Activated B cell treated with CpG ODN at 0.5 μM for 24 hours (primary cell): ENCODE data around the gene DAPK2. TPM values are rescaled to one million over a fixed set of nuclear protein-coding genes. Genes with fewer than 3 reads are reported as not detected.

Experiments
- ATAC-seq: fragments of 200-7000 bp; cut with Tn5 transposase; one replicate; pipeline ENCODE4 v1.10.0; 2021; ENCODE audit warnings: low read depth, mild to moderate bottlenecking, moderate library complexity
- CTCF ChIA-PET: fragments of 350-600 bp; sonication (Branson Sonifier 250); formaldehyde crosslinking; loops from one replicate; lab custom pipeline; 2021; ENCODE audit warnings: antibody characterized with exemption; lab: Charles Lee
- POLR2A ChIA-PET: fragments of 350-600 bp; sonication (Branson Sonifier 250); formaldehyde crosslinking; loops from one replicate; lab custom pipeline; 2021; ENCODE audit warnings: antibody characterized with exemption; lab: Charles Lee
- DNase-seq: peaks from one replicate; pipeline ENCODE4 v3.0.0; 2022
- H3K27ac Mint-ChIP-seq: one replicate; pipeline ENCODE4 v1.8.0; 2020; ENCODE audit warnings: mixed read lengths
- H3K27me3 Mint-ChIP-seq: one replicate; pipeline ENCODE4 v1.8.0; 2021; ENCODE audit warnings: mixed read lengths
- H3K36me3 Mint-ChIP-seq: one replicate; pipeline ENCODE4 v1.8.0; 2021; ENCODE audit warnings: low read depth, mixed read lengths
- H3K4me1 Mint-ChIP-seq: one replicate; pipeline ENCODE4 v1.8.0; 2021; ENCODE audit warnings: mixed read lengths
- H3K4me3 Mint-ChIP-seq: one replicate; pipeline ENCODE4 v1.8.0; 2020; ENCODE audit warnings: mild to moderate bottlenecking, mixed read lengths
- H3K9me3 Mint-ChIP-seq: one replicate; pipeline ENCODE4 v1.8.0; 2020; ENCODE audit warnings: mixed read lengths
- intact Hi-C: fragments of 100-400 bp; cut with micrococcal nuclease; formaldehyde crosslinking; loops from one replicate; pipeline ENCODE4 v1.15.1; 2024
- total RNA-seq: library from RNA; stranded (reverse); gene quantifications from 2 replicates; pipeline ENCODE4 v1.2.3, GENCODE V29; 2022
- TF ChIP-seq, protein P1 (sequence below): fragments of 200-600 bp; IDR thresholded peaks from one replicate; pipeline ENCODE4 v1.8.0; 2022; ENCODE audit warnings: antibody characterized with exemption, mild to moderate bottlenecking

DAPK2 gene
- total RNA-seq, 1 donor from 2014 or later: 4.3 TPM

DNA sequence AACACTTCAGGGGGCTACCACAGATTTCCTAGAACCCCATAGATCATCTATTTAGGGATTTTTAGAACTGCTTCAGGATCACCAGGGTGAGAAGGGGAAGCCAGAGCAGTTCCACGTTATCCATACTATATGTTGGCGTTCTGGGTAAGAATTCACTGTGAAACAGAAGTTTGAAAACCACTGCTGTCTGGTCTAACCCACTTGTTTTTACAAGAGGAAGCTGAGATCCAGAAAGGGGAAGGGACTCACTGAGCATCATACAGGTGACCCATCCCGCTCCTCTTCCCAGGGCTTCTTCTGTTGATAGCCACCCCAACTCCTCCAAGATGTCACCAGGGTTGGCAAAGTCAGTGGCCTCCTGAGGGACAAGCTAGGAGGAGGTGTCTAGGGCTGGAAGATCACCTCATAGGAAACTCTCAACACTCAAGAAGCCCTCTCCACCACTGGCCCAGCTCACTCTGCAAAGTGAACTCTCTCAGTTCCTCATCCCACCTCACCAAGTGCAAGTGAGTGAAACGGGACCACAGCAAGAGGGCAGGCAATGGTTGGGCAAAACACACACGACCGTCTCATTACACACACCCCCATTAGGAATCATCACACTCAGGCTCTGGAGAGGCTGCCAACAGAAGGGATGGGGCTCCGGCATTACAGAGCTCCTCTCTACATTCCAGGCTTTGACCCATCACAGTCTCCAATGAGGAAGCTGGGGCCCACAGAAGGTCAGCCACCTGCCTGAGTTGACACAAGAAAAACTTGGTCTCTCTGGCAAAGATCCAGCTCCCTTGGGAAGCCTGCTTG lies 1.8 kb downstream of the DAPK2 start:
- Mint-ChIP-seq H3K27ac (peak overlapping the region; percentile 72), H3K4me3 (peak overlapping the region; percentile 70), H3K27me3 (no peaks in the 10 kb centered on the region), H3K4me1 (peaks cover 57% of the 10 kb centered on the region), H3K36me3 (no peaks in the 10 kb centered on the region), H3K9me3 (no peaks in the 10 kb centered on the region)
- ATAC-seq (peak; percentile 85), DNase-seq (peak; percentile 56)
- TF ChIP-seq, protein P1, sequence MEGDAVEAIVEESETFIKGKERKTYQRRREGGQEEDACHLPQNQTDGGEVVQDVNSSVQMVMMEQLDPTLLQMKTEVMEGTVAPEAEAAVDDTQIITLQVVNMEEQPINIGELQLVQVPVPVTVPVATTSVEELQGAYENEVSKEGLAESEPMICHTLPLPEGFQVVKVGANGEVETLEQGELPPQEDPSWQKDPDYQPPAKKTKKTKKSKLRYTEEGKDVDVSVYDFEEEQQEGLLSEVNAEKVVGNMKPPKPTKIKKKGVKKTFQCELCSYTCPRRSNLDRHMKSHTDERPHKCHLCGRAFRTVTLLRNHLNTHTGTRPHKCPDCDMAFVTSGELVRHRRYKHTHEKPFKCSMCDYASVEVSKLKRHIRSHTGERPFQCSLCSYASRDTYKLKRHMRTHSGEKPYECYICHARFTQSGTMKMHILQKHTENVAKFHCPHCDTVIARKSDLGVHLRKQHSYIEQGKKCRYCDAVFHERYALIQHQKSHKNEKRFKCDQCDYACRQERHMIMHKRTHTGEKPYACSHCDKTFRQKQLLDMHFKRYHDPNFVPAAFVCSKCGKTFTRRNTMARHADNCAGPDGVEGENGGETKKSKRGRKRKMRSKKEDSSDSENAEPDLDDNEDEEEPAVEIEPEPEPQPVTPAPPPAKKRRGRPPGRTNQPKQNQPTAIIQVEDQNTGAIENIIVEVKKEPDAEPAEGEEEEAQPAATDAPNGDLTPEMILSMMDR: no peak
- intact Hi-C loops: loop anchor here (1.0 to 5.0 kb wide), 5 partner anchors 34 to 212 kb away; partner anchors contain the start of gene HERC1
- ChIA-PET POLR2A (interaction anchor here (0.5 to 2.4 kb wide), 14 partner anchors 10 to 615 kb away, joined by 3 to 16 read pairs (median 4); partner anchors contain the start of genes CIAO2A and SNX22), CTCF (interaction anchor here (1.3 to 3.8 kb wide), 5 partner anchors 23 to 292 kb away, joined by 4 to 50 read pairs (median 27); no protein-coding TSS in a partner anchor)

DNA sequence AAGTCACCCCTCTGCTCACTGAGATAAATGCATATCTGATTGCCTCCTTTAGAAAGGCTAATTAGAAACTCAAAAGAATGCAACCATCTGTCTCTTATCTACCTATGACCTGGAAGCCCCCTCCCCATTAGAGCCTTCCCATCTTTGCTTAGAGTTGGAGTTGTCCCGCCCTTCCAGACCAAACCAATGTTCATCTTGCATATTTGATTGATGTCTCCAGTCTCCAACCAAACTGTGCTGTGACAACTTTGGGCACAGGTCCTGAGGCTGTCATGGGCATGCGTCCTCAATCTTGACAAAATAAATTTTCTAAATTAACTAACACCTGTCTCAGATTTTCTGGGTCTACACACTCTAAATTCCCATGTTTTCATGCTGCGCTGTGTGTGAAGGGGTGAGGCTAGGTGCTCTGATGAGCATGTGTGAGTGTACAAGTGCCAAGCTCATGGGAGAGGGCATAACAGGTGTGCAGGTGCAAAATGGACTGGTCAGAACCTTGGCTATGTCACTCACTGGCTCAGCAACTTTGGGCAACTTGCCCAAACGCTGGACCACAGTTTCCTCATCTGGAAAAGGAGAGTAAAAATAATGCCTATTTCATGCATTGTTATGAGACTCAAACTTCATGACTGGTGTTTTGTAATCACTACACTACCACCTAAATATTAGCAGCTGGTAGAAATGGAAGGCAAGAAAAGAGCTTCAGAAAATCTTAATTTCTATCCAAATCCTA lies 7.2 kb downstream of the DAPK2 start:
- Mint-ChIP-seq H3K27ac (no peak overlapping the region), H3K4me3 (no peak overlapping the region), H3K4me1 (peaks cover 20% of the 10 kb centered on the region), H3K27me3 (no peaks in the 10 kb centered on the region), H3K9me3 (no peaks in the 10 kb centered on the region), H3K36me3 (no peaks in the 10 kb centered on the region)
- DNase-seq: no peak
- ATAC-seq: no peak
- TF ChIP-seq, protein P1: no peak
- intact Hi-C loops: no loop called here
- POLR2A ChIA-PET: no interaction called here
- CTCF ChIA-PET: interaction anchor here (1.2 kb wide), 1 partner anchor 287 kb away, joined by 3 read pairs; no protein-coding TSS in a partner anchor

- no peak for ATAC-seq
These were observed 8.3 kb downstream of the DAPK2 start for GRCh38 chr15:64037966-64038365.

DNA sequence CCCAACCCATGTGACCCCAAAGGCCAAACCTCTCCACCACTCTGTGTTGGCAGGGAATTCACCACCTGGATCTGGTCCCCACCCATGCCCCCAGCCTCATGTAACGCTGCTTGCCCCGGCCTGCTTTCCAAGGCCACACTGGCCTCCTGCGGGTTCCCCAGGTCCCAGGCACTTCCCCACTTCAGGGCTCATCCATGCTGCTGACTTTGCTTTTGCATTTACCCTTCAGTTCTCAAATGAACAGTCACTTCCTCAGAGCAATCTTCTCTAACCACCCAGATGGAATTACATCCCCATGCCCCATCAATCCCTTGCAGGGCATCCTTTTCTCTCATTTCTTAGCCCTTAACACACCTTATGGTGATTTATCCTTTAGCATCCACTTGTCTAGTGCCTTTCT lies 9.2 kb downstream of the DAPK2 start:
- no peaks in the 10 kb centered on the region for H3K9me3 Mint-ChIP-seq

More at GRCh38 chr15:64037966-64038365, 8.3 kb downstream of the DAPK2 start:
- Mint-ChIP-seq H3K4me1 (peaks cover 15% of the 10 kb centered on the region), H3K27me3 (no peaks in the 10 kb centered on the region), H3K27ac (no peak overlapping the region), H3K36me3 (no peaks in the 10 kb centered on the region), H3K9me3 (no peaks in the 10 kb centered on the region), H3K4me3 (no peak overlapping the region)
- DNase-seq: no peak
- intact Hi-C loops: no loop called here
- TF ChIP-seq, protein P1: no peak
- CTCF ChIA-PET: interaction anchor here (0.7 kb wide), 1 partner anchor 1479 kb away, joined by 3 read pairs; no protein-coding TSS in a partner anchor
- POLR2A ChIA-PET: no interaction called here

More for the DNA sequence above, 9.2 kb downstream of the DAPK2 start:
- TF ChIP-seq, protein P1: no peak
- Mint-ChIP-seq H3K27ac (no peak overlapping the region), H3K4me1 (peaks cover 18% of the 10 kb centered on the region), H3K36me3 (no peaks in the 10 kb centered on the region), H3K27me3 (no peaks in the 10 kb centered on the region), H3K4me3 (no peak overlapping the region)
- DNase-seq (no peak), ATAC-seq (no peak)
- intact Hi-C loops: no loop called here
- CTCF ChIA-PET: interaction anchor here (1.5 kb wide), 1 partner anchor 9 kb away, joined by 3 read pairs; the partner anchor contains the start of gene DAPK2
- POLR2A ChIA-PET: no interaction called here
